Muscle of arm (tissue), 12 donors: ENCODE measurements around the gene DUSP16. TPM values are rescaled to one million over a fixed set of nuclear protein-coding genes. Genes with fewer than 3 reads are reported as not detected.
A peak's percentile ranks its signal among the peaks of the same experiment; 100 is the strongest.

Experiments
- DNase-seq: peaks from one replicate; pipeline ENCODE4 v3.0.0-alpha.2; 2013
- polyA plus RNA-seq, 12 donors: library from polyadenylated mRNA; unstranded; fragments of 120-200 nt; gene quantifications; one replicate each; pipeline ENCODE4 v1.2.1, GENCODE V29; 2013; ENCODE audit not compliant: insufficient read length in 12 of 12

The DUSP16 gene
- polyA plus RNA-seq, 12 donors: 29.0 to 45.6 (median 34.4) TPM; not detected in 1

DNA sequence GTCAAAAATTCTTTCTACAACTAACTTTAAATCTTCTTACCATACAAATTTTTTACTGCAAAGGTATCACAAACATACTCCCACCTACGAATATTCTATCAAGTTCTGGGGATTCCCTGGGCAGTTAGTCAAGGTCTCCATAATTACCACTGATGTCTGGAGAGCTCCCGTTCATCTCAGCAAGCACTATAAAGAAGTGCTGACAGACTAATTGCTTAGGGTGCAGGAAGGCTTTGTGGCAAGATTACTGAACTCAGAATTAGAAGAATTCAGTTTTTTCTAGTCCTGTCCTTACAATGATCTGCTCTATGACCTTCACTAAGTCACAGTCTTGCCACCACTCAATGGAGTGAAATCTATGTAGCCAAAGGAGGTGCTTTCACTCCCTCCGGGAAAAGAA is 61.5 kb downstream of the DUSP16 start:
- no peak for DNase-seq

DNA sequence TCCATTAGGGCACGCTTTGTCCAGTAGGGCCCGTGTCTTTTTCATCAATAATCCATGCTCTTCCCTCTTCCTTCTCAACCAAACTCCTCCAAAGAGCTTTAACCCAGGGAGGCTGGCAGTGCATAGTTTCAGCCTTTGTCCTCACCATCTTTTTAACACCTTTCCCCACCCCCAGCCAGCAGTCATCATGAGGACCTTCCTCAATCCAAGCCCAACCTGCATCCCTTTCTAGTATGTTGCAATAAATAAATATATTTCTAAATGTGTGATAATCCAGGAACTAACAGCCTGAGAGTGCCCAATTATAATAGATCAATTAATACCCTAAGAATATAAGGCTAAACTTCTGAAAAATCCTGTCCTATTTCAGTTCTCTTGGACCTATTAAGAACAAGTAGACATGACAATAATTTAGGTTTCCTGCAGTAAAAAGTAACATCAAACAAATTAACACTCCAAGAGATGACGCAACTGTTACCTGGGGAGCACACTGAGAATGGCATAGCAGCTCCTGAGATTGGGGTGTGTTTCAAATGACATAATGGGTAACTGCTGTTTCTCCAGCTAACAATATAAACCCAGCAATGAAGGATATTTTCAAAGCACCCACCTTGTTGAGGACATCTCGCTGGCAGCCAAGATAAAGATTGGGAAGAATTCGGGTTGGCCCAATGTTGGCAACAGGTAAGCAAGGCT is 62.6 kb downstream of the DUSP16 start:
- no peak for DNase-seq

- no peak for DNase-seq
Observed at GRCh38 chr12:12498210-12498609, 64.5 kb downstream of the DUSP16 start.

GRCh38 chr12:12495536-12495935 is 67.1 kb downstream of the DUSP16 start:
- DNase-seq: no peak

DNA sequence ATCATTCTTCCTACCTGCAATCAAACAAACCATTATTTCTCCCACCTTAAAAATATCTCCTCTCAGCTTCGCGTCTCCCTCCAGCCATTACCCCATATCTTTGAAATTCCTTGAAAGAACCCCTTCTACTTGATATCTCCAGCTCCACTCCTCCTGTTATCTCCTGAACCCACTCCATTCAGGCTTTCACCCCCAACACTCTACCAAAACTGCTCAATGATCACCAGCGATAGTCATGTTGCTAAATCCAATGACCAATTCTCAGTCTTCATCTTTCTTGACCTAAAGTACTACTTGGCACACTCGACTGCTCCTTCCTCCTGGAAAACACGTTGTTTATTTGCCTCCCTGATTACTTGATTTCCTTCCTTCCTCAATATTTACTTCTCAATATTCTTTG is 70.1 kb downstream of the DUSP16 start:
- no peak for DNase-seq

DNA sequence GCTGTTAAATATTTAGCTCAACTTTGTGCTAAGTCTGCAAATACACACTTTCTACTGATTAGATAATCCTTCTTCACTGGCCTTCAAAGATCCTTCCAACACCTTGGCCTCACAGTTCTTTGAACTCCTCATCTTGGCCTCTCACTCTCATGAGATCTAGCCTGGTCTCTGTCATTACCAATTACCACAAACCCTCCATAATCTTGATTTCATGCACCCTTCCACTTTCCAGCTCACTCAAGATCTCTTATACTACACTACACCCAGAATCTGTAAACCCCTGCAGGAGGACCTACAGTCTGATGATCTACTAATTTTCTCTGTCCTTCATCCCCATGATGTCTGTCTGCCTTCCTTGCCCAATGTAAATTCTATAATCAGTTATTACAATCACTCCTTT is 71.1 kb downstream of the DUSP16 start:
- DNase-seq: no peak

DNA sequence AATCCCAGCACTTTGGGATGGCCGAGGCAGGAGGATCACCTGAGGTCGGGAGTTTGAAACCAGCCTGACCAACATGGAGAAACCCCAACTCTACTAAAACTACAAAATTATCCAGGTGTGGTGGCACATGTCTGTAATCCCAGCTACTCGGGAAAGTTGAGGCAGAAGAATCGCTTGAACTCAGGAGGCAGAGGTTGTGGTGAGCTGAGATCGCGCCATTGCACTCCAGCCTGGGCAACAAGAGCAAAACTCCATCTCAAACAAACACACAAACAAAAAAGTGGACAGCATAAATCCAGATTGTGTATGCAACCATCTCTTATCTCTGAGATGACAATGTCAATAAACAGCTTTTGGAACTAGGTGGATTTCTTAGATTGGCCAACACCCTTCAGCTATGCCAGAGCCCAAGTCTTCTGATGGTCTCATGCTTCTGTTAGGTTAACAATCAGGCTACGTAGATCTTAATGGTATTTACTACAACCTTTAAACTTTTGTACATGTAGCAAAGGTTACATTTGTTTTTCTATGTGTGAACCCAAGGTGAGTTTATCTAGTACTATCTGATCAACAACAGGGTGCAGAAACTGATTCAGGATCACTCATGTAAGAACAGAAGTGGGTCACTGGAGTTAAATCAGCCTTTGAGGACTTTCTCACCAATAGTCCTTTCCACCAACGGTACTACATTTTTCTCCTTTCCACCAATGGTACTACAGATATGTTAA is 73.7 kb downstream of the DUSP16 start:
- DNase-seq: no peak

GRCh38 chr12:12488296-12488695 is 74.4 kb downstream of the DUSP16 start:
- no peak for DNase-seq

GRCh38 chr12:12487490-12487889 is 75.2 kb downstream of the DUSP16 start:
- no peak for DNase-seq

DNA sequence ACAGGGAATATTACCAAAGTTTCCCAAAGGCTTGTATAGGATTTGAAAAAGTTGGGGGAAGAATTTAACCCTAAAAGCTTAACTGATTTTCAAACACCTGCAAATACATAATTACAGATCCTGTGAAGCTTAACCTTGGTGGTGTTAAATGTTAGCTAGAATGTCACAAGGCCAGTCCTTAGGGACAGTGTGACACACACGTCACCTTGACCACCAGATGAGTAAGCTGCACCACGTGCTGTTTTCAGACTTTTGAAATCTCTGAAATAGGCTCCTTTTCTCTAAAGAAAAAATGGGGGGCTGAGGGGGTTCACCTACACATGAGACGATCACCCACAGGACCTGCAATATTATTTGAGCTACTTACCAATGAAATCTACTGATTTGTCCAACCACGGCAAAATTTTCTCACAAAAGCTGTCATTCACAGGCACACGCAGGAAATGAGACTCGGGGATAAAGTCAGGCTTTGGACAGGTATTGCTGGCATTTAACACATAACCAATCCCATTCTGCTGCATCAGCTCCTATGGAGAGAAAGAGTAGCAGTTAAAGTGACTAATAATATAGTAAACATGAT is 75.9 kb downstream of the DUSP16 start:
- DNase-seq: no peak

- DNase-seq: no peak
Observed at GRCh38 chr12:12483438-12483837, 79.2 kb downstream of the DUSP16 start.

- DNase-seq: no peak
Observed at GRCh38 chr12:12482959-12483358, 79.7 kb downstream of the DUSP16 start.

DNA sequence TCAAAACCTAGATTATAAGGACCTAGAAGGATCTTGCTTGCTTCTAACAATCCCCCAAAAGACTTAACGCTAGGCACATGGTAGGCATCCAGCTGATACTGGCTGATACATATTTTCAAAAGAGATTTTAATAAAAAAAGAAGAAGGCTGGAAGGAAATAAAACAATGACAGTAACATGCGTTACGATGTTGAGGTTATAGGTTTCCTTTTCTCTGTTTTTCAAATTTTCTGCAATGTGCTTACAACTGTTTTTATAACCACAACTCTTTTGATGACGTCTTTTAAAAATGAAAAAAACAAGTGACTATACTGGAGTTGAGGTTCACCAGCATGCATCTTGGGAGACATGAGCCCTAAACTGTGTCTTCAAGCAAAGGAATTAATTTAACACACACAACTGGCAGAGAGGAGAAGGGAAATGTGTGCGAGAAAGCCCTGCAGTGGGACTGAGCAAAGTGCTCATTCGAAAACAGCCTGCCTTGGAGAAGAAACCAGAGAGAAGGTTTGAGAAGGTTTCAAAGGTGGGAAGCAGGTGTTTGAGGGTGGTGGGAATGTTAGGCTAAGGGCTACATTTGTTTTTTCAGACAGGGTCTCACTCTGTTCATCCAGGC is 80.4 kb downstream of the DUSP16 start:
- no peak for DNase-seq

DNA sequence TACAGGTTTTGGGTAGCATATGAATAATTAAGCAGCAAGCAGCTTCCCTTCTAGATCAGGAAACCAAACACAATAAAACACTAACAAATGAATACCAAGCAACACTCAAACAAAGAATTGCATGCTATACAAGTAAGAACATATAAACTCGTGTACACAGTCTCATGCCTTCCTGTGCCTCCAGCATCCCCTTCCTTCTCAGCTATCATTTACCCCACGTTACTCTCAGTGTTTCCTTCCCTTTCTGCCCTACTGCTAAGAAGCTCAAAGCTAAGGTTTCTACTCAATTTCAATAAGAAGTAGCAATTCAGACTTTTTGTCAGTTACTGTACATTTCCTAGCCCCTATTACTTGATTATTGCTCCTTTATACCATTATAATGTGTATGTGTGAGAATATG is 81.0 kb downstream of the DUSP16 start:
- no peak for DNase-seq

- DNase-seq: no peak
Observed at GRCh38 chr12:12480074-12480473, 82.6 kb downstream of the DUSP16 start.

- no peak for DNase-seq
Observed at GRCh38 chr12:12477532-12477890, 85.2 kb downstream of the DUSP16 start.

- peak; percentile 32 for DNase-seq
Observed at GRCh38 chr12:12476857-12477531, 85.7 kb downstream of the DUSP16 start.

DNA sequence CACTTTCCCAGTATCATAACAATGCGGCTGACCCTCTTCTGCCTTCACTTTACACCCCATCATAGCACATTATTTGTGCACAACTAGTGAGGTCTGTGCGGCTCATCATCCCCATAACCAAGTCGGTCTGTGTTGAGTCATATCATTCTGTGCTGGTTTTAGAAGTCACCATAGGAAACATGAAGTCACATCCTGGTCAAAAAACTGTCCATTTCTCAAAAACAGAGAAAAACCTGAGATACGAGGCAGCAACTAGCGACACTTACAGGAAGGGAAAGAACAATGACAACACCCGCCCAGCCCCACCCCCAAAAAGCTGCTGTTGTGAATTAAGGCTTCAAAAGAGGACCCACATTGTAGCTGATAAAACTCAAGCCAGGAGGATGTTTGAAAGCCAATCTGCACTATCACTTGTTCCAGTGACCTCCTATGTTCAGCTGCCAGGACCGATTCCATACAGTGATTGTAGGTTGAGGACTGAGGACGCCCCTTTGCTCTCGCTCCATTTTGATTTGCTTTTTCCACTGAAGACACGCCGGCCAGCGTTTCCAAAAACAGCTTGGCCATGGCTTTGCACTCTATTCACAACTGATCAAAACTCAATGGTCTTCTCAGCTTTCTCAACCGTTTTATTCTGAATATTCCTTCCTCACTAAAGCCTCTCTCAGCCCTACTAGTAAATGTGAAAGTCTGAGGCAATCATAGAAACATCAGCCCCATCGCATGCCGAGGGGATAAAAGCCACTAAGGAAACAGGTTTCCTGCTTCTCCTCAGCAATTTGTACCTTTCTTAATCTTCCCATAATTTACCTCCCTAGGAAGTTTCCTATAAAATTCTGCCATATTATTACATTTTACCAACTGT is 87.5 kb downstream of the DUSP16 start:
- DNase-seq: no peak

DNA sequence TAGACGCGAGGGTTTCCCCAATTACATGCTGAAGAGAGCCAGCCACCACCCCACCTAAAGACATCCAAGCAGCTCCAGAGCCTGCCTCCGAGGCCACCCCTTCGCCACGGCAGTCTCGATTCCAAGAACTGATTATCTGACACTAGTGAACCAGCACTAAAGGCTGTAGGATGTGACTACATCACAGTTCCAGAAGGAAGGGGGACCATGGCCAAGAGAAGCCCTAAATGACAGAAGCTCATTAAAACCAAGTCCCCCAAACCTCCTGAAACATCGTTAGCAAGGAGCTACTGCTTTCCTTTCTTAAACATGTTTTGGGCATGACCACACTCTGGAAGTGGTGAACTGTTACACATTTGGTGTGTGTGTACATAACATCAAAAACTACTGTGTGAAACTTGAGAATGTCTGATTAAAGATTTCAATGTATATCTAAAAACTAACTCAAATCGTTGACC is 88.2 kb downstream of the DUSP16 start:
- no peak for DNase-seq

- DNase-seq: no peak
Observed at GRCh38 chr12:12473223-12473622, 89.4 kb downstream of the DUSP16 start.
